HG03097 (cell line): ENCODE data around the gene WNT3A.
"Not testable (repeated sequence)": the region's sequence is repeated elsewhere in the genome, so short reads cannot be mapped to it uniquely, and the experiment has no call there.

Experiments used
- ATAC-seq: cut with Tn5 transposase; IDR thresholded peaks from one replicate; pipeline ENCODE4 v1.9.1; 2021; ENCODE audit not compliant: unreplicated experiment, low FRiP score

The WNT3A gene

GRCh38 chr1:228006786-228007048, at the start of gene WNT3A:
TSS of gene WNT3A (plus strand) at chr1:228006998. CDS start at chr1:228007129, 131 bp downstream.
- ATAC-seq = no peak

GRCh38 chr1:227958617-227959324, 48.0 kb upstream of the WNT3A start:
- ATAC-seq = no peak

GRCh38 chr1:227959325-227959860, 47.4 kb upstream of the WNT3A start:
- ATAC-seq = no peak

- ATAC-seq = no peak
These were observed 44.9 kb upstream of the WNT3A start for GRCh38 chr1:227961651-227962466.

GRCh38 chr1:227966733-227967132, 40.1 kb upstream of the WNT3A start:
- not testable (repeated sequence) for ATAC-seq

- not testable (repeated sequence) for ATAC-seq
These were observed 39.0 kb upstream of the WNT3A start for GRCh38 chr1:227967815-227968214.

DNA sequence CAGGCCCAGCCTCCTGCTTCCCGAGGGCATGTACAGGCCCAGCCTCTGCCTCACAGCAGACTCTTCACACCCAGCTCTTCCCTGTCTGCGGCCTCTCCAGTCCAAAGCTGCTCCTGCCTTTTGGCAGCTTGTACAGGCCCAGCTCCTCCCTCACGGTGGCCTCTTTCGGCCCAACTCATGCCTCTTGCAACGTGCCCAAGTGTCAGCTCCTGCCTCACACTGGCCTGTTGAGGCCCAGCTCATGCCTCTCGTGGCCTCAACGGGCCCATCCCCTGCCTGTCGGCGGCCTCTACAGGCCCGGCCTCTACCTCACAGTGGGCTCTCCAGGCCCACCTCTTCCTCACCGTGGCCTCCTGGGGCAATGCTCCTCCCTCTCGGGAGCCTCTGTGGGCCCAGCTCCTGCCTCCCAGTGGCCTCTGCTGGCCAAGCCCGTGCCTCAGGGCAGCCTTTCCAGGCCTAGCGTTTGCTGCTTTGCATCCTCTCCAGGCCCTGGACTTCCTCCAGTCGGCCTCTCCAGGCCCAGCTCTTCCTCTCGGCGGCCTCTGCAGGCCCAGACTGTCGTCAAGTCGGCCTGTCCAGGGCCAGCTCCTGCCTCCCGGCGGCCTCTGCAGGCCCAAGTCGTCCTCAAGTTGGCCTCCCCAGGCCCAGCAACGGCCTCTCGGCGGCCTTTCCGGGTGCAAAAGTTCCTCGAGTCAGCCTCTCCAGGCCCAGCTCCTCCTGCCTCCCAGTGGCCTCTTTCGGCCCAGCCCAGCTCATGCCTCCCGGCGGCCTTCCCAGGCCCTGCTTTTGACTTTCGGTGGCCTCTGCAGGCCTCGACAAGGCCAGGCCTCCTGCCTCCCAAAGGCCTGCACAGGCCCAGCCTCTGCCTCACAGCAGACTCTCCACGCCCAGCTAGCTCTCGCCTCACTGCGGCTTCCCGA, 36.5 kb upstream of the WNT3A start:
- ATAC-seq = not testable (repeated sequence)

GRCh38 chr1:227971216-227971615, 35.6 kb upstream of the WNT3A start:
- ATAC-seq = not testable (repeated sequence)

- not testable (repeated sequence) for ATAC-seq
These were observed 35.0 kb upstream of the WNT3A start for GRCh38 chr1:227971643-227972282.

DNA sequence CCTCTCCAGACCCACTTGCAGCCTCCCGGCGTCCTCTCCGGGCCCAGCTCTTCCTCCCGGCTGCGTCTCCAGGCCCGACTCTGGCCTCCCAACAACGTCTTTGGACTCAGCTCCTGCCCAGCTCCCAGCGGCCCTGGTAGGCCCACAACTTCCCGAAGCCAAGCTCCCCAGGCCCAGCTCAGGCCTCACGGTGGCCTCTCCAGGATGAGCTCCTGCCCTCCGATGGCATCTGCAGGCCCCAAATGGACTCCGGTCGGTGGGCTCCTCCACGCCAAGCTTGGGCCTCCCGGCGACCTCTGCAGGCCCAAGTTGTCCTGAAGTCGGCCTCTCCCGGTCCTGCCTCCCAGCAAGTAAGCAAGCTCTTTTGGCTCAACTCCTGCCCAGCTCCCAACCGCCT, 34.5 kb upstream of the WNT3A start:
- ATAC-seq = not testable (repeated sequence)

DNA sequence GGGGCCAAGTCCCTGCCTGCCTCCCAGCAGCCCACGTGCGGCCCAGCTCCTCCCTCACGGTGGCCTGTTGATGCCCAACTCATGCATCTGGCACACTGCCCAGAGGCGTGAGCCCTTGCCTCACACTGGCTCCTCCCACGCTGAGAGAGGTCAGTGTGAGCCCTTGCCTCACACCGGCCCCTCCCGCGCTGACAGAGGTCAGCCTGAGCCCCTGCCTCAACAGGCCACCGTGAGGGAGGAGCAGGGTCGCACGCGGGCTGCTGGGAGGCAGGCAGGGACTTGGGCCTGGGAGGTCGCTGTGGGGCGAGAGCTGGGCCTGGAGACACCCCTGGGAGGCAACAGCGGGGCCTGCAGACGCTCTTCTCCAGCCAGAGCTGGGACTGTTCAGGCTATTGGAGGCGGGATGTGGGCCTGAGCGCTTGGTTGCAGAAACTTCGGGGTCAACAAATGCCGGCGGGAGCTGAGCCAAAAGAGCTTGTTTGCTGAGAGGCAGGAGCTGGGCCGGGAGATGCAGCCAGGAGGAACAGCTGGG, 33.9 kb upstream of the WNT3A start:
- ATAC-seq = not testable (repeated sequence)

- ATAC-seq = not testable (repeated sequence)
These were observed 33.0 kb upstream of the WNT3A start for GRCh38 chr1:227973724-227974288.

- ATAC-seq = not testable (repeated sequence)
These were observed 31.1 kb upstream of the WNT3A start for GRCh38 chr1:227975583-227976283.

DNA sequence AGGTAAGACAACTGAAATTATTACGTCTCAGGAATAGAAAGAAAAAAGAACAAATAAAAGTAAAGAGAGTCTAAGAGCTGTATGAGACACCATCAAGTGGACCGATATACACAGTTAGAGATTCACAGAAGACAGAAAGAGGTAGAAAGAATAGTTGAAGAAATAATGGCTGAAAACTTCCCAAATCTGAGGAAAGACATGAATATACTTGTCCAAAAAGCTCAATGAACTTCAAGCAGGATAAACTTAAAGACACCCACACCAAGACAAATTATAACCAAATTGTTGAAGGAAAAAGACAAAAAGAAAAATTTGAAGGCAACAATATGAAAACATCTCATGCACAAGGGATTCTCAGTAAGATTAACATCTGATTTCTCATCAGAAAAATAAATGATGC, 19.6 kb upstream of the WNT3A start:
- ATAC-seq = no peak

- ATAC-seq = no peak
These were observed 12.0 kb upstream of the WNT3A start for GRCh38 chr1:227994632-227995300.

- no peak for ATAC-seq
These were observed 10.4 kb upstream of the WNT3A start for GRCh38 chr1:227996187-227996950.

DNA sequence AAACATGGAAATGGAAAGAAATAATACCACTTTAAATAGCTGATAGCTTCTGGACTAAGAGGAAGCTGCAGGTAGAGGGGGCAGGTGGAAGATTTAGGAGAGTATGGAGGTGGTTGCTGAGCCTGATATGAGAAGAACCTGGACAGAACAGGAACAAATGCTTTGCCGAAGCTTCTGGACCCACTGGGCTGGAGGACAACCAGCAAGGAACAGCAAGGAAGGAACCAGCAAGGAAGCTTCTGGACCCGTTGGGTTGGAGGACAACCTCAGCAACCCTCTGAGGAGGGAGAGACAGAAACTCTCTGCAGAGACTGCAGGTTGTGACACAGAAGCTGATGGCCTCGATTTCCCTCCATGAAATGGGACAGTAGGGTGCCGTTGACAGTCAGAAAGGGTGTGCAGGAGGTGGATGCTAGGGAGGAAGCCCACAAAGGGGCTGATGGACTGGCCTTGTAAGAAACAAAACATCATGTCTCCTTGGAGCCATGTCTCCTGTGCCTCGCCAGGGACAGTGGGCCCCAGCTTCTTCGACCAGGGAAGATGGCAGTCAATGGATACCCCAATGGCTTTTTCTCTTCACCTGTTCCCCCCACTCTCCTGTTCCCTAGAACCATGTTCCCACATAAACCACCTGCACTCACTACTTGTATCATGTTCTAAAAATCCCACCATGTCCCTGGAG, 8.3 kb upstream of the WNT3A start:
- ATAC-seq = no peak
